Lower leg skin (tissue), 4 donors: Measurements from ENCODE around the gene CCDC34. TPM values are rescaled to one million over a fixed set of nuclear protein-coding genes. Genes with fewer than 3 reads are reported as not detected.

Source experiments
- DNase-seq, 2 donors: peaks; one replicate each; pipeline ENCODE4 v3.0.0-alpha.2; 2019; ENCODE audit warnings: low spot score in 2 of 2
- H3K4me3 ChIP-seq: fragments of 200-600 bp; sonication (generic); 2 replicates; pipeline ENCODE4 v1.5.1; 2017; ENCODE audit warnings: mild to moderate bottlenecking, low read depth; ENCODE audit not compliant: poor library complexity, severe bottlenecking
- POLR2A ChIP-seq, 2 donors: fragments of 450-650 bp; IDR thresholded peaks; one replicate each; pipeline ENCODE4 v1.6.1; 2016 to 2017; ENCODE audit warnings: antibody characterized with exemption in 2 of 2, mild to moderate bottlenecking in 1 of 2, moderate library complexity in 1 of 2
- WGBS, 2 donors: methylation state at CpG; one replicate each; pipeline ENCODE4 v1.1.5; 2018; 5-methylcytosine and 5-hydroxymethylcytosine counted together
- intact Hi-C: fragments of 100-400 bp; cut with DNase I; formaldehyde crosslinking; loops from one replicate; pipeline ENCODE4 v1.15.0; 2023; ENCODE audit warnings: low total_unique reads
- total RNA-seq, 4 donors: library from RNA; depleted of rRNA; stranded (reverse); fragments of >200 nt; gene quantifications; one replicate each; pipeline ENCODE4 v1.1.0, GENCODE V29; 2016
- TF ChIP-seq, protein P1 (sequence below), 3 donors: fragments of 450-650 bp; IDR thresholded peaks; one replicate each; pipeline ENCODE4 v1.5.1; 2016; ENCODE audit warnings: antibody characterized with exemption in 3 of 3, mild to moderate bottlenecking in 3 of 3, moderate library complexity in 2 of 3

CCDC34 gene
- 1 to 10 TPM; 3.2 to 5.9 (median 4.6) TPM for total RNA-seq

GRCh38 chr11:27362749-27363575 is at the start of gene CCDC34:
CCDC34 (minus strand) TSS chr11:27363215; CDS start chr11:27363194, 21 bp downstream.
- intact Hi-C loops: no loop called here
- TF ChIP-seq POLR2A (IDR thresholded peaks at IDR 0.05): no peak
- TF ChIP-seq, protein P1, sequence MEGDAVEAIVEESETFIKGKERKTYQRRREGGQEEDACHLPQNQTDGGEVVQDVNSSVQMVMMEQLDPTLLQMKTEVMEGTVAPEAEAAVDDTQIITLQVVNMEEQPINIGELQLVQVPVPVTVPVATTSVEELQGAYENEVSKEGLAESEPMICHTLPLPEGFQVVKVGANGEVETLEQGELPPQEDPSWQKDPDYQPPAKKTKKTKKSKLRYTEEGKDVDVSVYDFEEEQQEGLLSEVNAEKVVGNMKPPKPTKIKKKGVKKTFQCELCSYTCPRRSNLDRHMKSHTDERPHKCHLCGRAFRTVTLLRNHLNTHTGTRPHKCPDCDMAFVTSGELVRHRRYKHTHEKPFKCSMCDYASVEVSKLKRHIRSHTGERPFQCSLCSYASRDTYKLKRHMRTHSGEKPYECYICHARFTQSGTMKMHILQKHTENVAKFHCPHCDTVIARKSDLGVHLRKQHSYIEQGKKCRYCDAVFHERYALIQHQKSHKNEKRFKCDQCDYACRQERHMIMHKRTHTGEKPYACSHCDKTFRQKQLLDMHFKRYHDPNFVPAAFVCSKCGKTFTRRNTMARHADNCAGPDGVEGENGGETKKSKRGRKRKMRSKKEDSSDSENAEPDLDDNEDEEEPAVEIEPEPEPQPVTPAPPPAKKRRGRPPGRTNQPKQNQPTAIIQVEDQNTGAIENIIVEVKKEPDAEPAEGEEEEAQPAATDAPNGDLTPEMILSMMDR (IDR thresholded peaks at IDR 0.05): no peak
- H3K4me3 ChIP-seq: peak within 1 kb of the TSS; percentile 73
- peak; percentile 85 to 97 for DNase-seq
- WGBS, 2 donors: 1 to 2% methylated on average over 31 to 44 of the region's 57 CpGs

- no peak overlapping the region for H3K4me3 ChIP-seq
- TF ChIP-seq POLR2A (IDR thresholded peaks at IDR 0.05): no peak
- TF ChIP-seq, protein P1 (IDR thresholded peaks at IDR 0.05): no peak
- no peak for DNase-seq
- intact Hi-C loops: no loop called here
Observed at GRCh38 chr11:27412192-27412691, 49.2 kb upstream of the CCDC34 start.

DNA sequence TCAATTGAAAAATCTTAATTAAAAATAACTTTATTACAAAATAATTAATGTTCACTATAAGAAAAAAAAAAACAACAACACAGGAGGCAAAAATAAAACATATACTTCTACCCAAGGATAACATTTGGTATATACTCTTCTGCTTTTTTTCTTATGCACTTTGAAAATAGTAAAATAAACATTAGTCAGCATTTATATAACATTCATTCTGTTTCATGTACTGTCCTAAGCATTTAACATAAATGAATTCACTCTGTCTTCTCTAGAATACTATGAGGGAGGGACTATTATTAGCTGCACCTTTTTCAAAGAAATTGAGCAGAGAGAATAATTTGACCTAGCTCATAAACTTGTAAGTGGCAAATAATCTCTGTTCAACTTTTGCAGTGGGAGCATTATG is 48.3 kb upstream of the CCDC34 start:
- intact Hi-C loops: no loop called here
- TF ChIP-seq, protein P1 (IDR thresholded peaks at IDR 0.05): no peak
- TF ChIP-seq POLR2A (IDR thresholded peaks at IDR 0.05): no peak
- H3K4me3 ChIP-seq: no peak overlapping the region
- DNase-seq: no peak

DNA sequence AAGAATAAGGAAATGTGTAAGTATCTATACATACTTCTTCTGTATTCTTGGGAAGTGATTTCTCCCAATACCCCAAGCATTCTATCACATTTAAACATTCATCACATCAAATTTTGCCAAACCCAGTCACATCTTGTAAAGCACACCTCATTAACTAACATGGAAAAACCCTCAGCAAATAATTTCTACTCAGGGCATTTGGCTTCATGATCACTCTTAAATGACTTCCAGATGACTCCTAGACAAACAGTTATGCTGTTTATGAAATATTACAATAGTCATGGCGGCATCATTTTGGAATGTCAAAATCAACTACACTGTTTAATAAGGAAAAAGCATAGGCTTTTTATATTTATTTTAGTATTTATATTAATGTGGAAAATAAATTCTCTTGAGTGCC is 47.3 kb upstream of the CCDC34 start:
- TF ChIP-seq, protein P1 (IDR thresholded peaks at IDR 0.05): no peak
- no peak for TF ChIP-seq POLR2A (IDR thresholded peaks at IDR 0.05)
- H3K4me3 ChIP-seq: no peak overlapping the region
- intact Hi-C loops: no loop called here
- DNase-seq: no peak
- 66 to 70% methylated on average over 1 of the region's 1 CpG for WGBS, 2 donors

GRCh38 chr11:27409742-27410141 is 46.7 kb upstream of the CCDC34 start:
- intact Hi-C loops: no loop called here
- no peak overlapping the region for H3K4me3 ChIP-seq
- 58 to 59% methylated on average over 2 of the region's 2 CpGs for WGBS, 2 donors
- TF ChIP-seq, protein P1 (IDR thresholded peaks at IDR 0.05): no peak
- no peak for TF ChIP-seq POLR2A (IDR thresholded peaks at IDR 0.05)
- DNase-seq: no peak
